Measurements from ENCODE around the gene TAAR6. TPM values are rescaled to one million over a fixed set of nuclear protein-coding genes. Genes with fewer than 3 reads are reported as not detected.

TAAR6 gene
- total and polyA plus RNA-seq, 4 donors = not detected

GRCh38 chr6:132604635-132605152 is 34.6 kb downstream of the TAAR6 start:
- no peaks in the 10 kb centered on the region for H3K9me3 ChIP-seq (ENCODE audit: control insufficient read depth in 4 of 4, low read length in 3 of 4)
- peaks cover 0 to 3% (median 0%) of the 10 kb centered on the region in 4 donors for H3K4me1 ChIP-seq (ENCODE audit: control insufficient read depth in 4 of 4, insufficient read depth in 4 of 4, low read length in 3 of 4)
- H3K27ac ChIP-seq (ENCODE audit: low read depth in 1 of 2, low read length in 2 of 2) = no peak overlapping the region
- no peaks in the 10 kb centered on the region for H3K27me3 ChIP-seq (ENCODE audit: control insufficient read depth in 4 of 4, insufficient read depth in 4 of 4, low read length in 3 of 4)
- no peaks in the 10 kb centered on the region for H3K36me3 ChIP-seq (ENCODE audit: control insufficient read depth in 4 of 4, insufficient read depth in 3 of 4, low read depth in 1 of 4, low read length in 3 of 4)
- no peak overlapping the region for H3K9ac ChIP-seq (ENCODE audit: low read depth in 1 of 2, low read length in 2 of 2)
- DNase-seq (ENCODE audit: low spot score) = no peak
- TF ChIP-seq YY1 (IDR thresholded peaks at IDR 0.05) = no peak
- no peak for TF ChIP-seq FOXA2 (IDR thresholded peaks at IDR 0.05)
- TF ChIP-seq FOXA1 (IDR thresholded peaks at IDR 0.05) = no peak
- no peak for TF ChIP-seq RXRA (IDR thresholded peaks at IDR 0.05)
- no peak for TF ChIP-seq NR2F2 (IDR thresholded peaks at IDR 0.05)
- TF ChIP-seq SP1 (IDR thresholded peaks at IDR 0.05) = no peak
- TF ChIP-seq, protein P1, sequence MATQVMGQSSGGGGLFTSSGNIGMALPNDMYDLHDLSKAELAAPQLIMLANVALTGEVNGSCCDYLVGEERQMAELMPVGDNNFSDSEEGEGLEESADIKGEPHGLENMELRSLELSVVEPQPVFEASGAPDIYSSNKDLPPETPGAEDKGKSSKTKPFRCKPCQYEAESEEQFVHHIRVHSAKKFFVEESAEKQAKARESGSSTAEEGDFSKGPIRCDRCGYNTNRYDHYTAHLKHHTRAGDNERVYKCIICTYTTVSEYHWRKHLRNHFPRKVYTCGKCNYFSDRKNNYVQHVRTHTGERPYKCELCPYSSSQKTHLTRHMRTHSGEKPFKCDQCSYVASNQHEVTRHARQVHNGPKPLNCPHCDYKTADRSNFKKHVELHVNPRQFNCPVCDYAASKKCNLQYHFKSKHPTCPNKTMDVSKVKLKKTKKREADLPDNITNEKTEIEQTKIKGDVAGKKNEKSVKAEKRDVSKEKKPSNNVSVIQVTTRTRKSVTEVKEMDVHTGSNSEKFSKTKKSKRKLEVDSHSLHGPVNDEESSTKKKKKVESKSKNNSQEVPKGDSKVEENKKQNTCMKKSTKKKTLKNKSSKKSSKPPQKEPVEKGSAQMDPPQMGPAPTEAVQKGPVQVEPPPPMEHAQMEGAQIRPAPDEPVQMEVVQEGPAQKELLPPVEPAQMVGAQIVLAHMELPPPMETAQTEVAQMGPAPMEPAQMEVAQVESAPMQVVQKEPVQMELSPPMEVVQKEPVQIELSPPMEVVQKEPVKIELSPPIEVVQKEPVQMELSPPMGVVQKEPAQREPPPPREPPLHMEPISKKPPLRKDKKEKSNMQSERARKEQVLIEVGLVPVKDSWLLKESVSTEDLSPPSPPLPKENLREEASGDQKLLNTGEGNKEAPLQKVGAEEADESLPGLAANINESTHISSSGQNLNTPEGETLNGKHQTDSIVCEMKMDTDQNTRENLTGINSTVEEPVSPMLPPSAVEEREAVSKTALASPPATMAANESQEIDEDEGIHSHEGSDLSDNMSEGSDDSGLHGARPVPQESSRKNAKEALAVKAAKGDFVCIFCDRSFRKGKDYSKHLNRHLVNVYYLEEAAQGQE (IDR thresholded peaks at IDR 0.05) = no peak
- TF ChIP-seq ATF3 (IDR thresholded peaks at IDR 0.05) = no peak
- no peak for TF ChIP-seq JUND (IDR thresholded peaks at IDR 0.05)
- no peak for TF ChIP-seq MAX (IDR thresholded peaks at IDR 0.05)
- TF ChIP-seq HNF4A (conservative IDR thresholded peaks at IDR 0.05) = no peak
- TF ChIP-seq, protein P2, sequence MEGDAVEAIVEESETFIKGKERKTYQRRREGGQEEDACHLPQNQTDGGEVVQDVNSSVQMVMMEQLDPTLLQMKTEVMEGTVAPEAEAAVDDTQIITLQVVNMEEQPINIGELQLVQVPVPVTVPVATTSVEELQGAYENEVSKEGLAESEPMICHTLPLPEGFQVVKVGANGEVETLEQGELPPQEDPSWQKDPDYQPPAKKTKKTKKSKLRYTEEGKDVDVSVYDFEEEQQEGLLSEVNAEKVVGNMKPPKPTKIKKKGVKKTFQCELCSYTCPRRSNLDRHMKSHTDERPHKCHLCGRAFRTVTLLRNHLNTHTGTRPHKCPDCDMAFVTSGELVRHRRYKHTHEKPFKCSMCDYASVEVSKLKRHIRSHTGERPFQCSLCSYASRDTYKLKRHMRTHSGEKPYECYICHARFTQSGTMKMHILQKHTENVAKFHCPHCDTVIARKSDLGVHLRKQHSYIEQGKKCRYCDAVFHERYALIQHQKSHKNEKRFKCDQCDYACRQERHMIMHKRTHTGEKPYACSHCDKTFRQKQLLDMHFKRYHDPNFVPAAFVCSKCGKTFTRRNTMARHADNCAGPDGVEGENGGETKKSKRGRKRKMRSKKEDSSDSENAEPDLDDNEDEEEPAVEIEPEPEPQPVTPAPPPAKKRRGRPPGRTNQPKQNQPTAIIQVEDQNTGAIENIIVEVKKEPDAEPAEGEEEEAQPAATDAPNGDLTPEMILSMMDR (IDR thresholded peaks at IDR 0.05; ENCODE audit: low read depth, low read length, missing input control) = no peak
- TF ChIP-seq, protein P3, sequence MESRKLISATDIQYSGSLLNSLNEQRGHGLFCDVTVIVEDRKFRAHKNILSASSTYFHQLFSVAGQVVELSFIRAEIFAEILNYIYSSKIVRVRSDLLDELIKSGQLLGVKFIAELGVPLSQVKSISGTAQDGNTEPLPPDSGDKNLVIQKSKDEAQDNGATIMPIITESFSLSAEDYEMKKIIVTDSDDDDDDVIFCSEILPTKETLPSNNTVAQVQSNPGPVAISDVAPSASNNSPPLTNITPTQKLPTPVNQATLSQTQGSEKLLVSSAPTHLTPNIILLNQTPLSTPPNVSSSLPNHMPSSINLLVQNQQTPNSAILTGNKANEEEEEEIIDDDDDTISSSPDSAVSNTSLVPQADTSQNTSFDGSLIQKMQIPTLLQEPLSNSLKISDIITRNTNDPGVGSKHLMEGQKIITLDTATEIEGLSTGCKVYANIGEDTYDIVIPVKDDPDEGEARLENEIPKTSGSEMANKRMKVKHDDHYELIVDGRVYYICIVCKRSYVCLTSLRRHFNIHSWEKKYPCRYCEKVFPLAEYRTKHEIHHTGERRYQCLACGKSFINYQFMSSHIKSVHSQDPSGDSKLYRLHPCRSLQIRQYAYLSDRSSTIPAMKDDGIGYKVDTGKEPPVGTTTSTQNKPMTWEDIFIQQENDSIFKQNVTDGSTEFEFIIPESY (IDR thresholded peaks at IDR 0.05) = no peak
- no peak for TF ChIP-seq TAF1 (conservative IDR thresholded peaks at IDR 0.05)
- TF ChIP-seq RAD21 (IDR thresholded peaks at IDR 0.05) = no peak
- TF ChIP-seq GABPA (IDR thresholded peaks at IDR 0.05 in 1 of 2, conservative IDR thresholded peaks at IDR 0.05 in 1 of 2) = no peak
- no peak for TF ChIP-seq HNF4G (IDR thresholded peaks at IDR 0.05)
- TF ChIP-seq EGR1 (IDR thresholded peaks at IDR 0.05; ENCODE audit: low read depth in 2 of 2) = no peak
- WGBS = 89% methylated on average over 8 of the region's 8 CpGs
- H3K4me3 ChIP-seq (ENCODE audit: low read depth in 1 of 3, low read length in 3 of 3) = no peak overlapping the region

Data from liver (tissue), 9 donors.